Measurements from ENCODE around the gene HSP90AA1.

- no peak for TF ChIP-seq EZH2phosphoT487 (IDR thresholded peaks at IDR 0.05; ENCODE audit: low read depth)
- TF ChIP-seq CTCF (IDR thresholded peaks at IDR 0.05; ENCODE audit: low read depth, low read length): no peak
Observed at GRCh38 chr14:102063808-102064429, 22.9 kb downstream of the HSP90AA1 start.
